Stomach smooth muscle (tissue), 2 donors: Measurements from ENCODE around the gene INVS.
A peak's percentile ranks its signal among the peaks of the same experiment; 100 is the strongest.
"Not testable (repeated sequence)": the region's sequence is repeated elsewhere in the genome, so short reads cannot be mapped to it uniquely, and the experiment has no call there.

Experiments
- H3K27ac ChIP-seq: one replicate; pipeline ENCODE4 v1.7.0; 2013; ENCODE audit warnings: mild to moderate bottlenecking, low read length, inconsistent platforms
- H3K27me3 ChIP-seq, 2 donors: one replicate each; pipeline ENCODE4 v1.7.0; 2013; ENCODE audit warnings: low read length in 2 of 2; ENCODE audit not compliant: insufficient read depth in 2 of 2, control insufficient read depth in 1 of 2
- H3K36me3 ChIP-seq, 2 donors: one replicate each; pipeline ENCODE4 v1.7.0; 2013; ENCODE audit warnings: low read length in 2 of 2; ENCODE audit not compliant: control insufficient read depth in 2 of 2, insufficient read depth in 2 of 2
- H3K4me1 ChIP-seq: one replicate; pipeline ENCODE4 v1.7.0; 2013; ENCODE audit warnings: low read length; ENCODE audit not compliant: control insufficient read depth, insufficient read depth
- H3K4me3 ChIP-seq, 2 donors: one replicate each; pipeline ENCODE4 v1.7.0; 2013; ENCODE audit warnings: low read length in 2 of 2
- H3K9ac ChIP-seq, 2 donors: one replicate each; pipeline ENCODE4 v1.7.0; 2013; ENCODE audit warnings: low read length in 2 of 2, mild to moderate bottlenecking in 1 of 2
- H3K9me3 ChIP-seq, 2 donors: one replicate each; pipeline ENCODE4 v1.7.0; 2013; ENCODE audit warnings: low read length in 2 of 2; ENCODE audit not compliant: control insufficient read depth in 2 of 2
- donor health status: healthy.
- donor health status: Pancreatic carcinoma.

The INVS gene

DNA sequence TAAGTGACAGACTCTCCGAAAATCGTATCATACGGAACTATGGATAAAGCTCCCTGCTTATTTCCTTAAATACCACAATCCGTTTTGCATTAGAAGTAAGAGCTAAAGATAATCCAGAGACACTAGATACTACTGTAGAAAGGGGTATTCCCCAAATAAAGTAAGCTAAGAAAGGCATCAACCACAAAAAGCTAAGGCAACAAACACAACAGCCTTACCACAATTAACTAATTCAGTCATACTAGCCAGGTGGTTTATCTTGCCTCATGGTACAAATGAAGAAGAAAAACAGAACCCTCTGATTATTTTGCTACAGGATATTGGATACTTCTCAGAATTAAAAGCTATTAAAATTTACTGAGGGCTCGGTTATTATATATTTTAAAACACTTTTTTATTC, 14.3 kb upstream of the INVS start:
- Histone ChIP-seq H3K4me1 (no peaks in the 10 kb centered on the region), H3K27me3 (no peaks in the 10 kb centered on the region), H3K9ac (no peak overlapping the region), H3K4me3 (no peak overlapping the region), H3K27ac (no peak overlapping the region), H3K36me3 (no peaks in the 10 kb centered on the region), H3K9me3 (no peaks in the 10 kb centered on the region)

DNA sequence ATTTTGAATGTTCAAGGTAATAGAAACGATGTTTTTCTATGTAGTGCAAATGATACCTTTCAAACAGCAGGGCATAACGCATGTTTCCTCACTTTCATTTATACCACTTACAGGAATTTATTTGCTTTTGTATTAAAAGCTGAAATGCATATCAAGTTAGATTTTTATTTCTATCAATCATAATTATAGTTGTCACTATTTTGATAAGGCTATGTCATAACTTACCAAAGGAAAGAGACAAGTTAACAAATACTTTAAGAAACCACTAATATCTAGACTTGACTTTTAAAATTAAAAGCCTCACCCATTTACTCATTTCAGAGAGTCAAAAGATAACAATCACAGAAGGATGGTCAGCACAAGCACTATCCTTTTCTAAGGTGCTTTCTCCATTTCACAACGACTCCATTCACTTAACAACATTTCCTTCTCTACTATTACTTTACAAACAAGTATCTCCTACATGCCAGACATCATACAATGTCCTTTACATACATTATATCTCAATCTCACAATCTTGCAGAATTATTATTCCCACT, 12.9 kb upstream of the INVS start:
- Histone ChIP-seq H3K4me1 (no peaks in the 10 kb centered on the region), H3K4me3 (no peak overlapping the region), H3K9ac (no peak overlapping the region)

DNA sequence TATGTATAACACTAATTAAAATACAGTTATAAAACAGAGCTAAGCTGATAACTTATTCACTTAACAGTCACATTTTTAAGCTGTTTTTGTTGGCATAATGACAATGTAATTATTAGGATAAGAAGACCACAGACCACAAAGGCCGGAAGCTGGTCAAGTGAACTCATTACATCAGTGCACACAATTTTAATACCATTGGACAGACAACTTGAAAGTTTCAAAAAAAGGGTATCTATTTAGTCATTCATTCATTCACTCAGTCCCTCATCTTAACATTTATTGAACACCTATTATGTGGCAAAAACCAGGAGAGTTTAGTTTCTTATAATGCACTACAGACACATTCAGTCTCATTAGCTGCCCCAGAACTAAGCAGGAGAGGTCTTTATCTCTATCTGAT, 11.8 kb upstream of the INVS start:
- Histone ChIP-seq H3K27me3 (no peaks in the 10 kb centered on the region), H3K4me3 (no peak overlapping the region), H3K4me1 (no peaks in the 10 kb centered on the region), H3K27ac (no peak overlapping the region), H3K36me3 (no peaks in the 10 kb centered on the region), H3K9ac (no peak overlapping the region), H3K9me3 (no peaks in the 10 kb centered on the region)

More for the DNA sequence above, 12.9 kb upstream of the INVS start:
- Histone ChIP-seq H3K9me3 (no peaks in the 10 kb centered on the region), H3K36me3 (no peaks in the 10 kb centered on the region), H3K27ac (no peak overlapping the region), H3K27me3 (no peaks in the 10 kb centered on the region)

DNA sequence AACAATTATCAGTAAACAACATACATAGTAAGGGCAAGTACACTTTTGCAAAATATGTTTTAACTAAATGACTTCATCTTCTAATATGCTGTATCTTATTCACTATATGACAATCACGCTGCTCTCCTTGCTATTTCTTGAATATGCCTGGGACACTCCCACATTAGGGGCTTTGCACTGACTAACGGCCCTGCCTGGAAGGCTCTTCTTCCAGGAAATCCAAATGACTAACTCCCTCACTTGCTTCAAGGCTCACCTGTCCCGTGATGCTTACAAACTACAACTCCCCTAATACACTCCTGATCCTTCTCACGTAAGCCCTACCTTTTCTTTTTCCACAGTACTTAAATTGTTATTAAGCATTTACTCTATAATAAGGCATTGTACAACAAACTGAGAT, 10.8 kb upstream of the INVS start:
- no peak overlapping the region for H3K9ac ChIP-seq
- H3K4me3 ChIP-seq, result no peak overlapping the region
- H3K36me3 ChIP-seq, result no peaks in the 10 kb centered on the region
- no peaks in the 10 kb centered on the region for H3K9me3 ChIP-seq
- no peaks in the 10 kb centered on the region for H3K27me3 ChIP-seq
- no peak overlapping the region for H3K27ac ChIP-seq
- no peaks in the 10 kb centered on the region for H3K4me1 ChIP-seq

DNA sequence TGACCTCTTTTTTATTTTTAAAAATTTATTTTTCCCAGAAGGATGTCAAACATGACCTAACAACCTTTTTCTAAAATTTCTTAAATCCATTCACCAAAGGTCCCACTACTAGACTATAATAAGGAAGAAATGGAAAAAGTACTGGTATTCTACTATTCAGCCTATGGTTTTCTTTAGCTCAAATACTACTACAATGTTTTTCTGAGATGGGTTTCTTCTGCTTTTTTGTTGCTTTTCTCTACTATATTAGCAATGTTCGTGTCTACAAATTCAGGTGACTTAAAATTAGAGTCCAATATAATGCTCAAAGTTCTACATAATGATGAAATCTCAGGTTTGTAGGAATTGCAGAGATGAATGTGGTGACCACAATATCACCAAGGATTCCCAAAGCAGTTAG, 8.2 kb upstream of the INVS start:
- H3K9ac ChIP-seq, result no peak overlapping the region
- no peaks in the 10 kb centered on the region for H3K27me3 ChIP-seq
- H3K27ac ChIP-seq, result no peak overlapping the region
- H3K9me3 ChIP-seq, result no peaks in the 10 kb centered on the region
- no peaks in the 10 kb centered on the region for H3K36me3 ChIP-seq
- no peak overlapping the region for H3K4me3 ChIP-seq
- no peaks in the 10 kb centered on the region for H3K4me1 ChIP-seq

DNA sequence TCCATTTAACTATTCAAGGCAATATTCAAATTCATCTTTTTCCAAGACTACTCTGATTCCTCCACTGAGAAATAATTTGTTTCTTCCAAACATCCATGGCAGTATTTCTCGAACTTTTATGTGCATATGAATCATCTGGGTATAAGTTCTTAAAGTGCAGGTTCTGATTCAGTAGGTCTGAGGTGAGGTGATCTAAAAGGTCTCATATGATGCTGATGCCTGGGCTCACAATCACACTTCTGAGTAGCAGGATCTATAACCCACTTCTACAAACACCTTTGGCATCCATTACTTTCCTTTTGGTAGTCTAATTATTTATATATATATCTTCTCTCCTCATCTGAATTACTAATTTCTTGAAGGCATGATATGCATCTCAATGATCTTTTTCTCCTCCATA, 7.4 kb upstream of the INVS start:
- Histone ChIP-seq H3K9ac (no peak overlapping the region), H3K27me3 (no peaks in the 10 kb centered on the region), H3K4me3 (no peak overlapping the region), H3K36me3 (no peaks in the 10 kb centered on the region), H3K9me3 (no peaks in the 10 kb centered on the region), H3K4me1 (no peaks in the 10 kb centered on the region), H3K27ac (no peak overlapping the region)

DNA sequence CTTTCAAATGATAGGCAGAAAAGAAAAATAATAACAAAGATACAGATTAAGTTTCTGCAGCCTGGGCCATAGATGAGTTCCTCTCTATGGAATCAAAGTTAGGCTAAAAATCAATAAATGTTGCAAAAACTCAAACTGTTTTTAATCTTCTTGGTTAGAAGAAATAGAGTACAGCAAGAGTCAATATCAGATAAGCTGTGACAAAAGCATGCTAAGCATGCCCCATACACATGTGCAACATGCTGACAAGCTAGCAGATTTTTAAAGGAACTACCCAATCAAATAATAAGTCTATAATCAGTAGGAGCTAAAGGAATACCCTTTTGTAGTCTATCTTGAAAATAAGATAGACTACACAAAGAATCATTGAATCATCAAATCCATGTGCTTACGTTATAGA, 7.0 kb upstream of the INVS start:
- Histone ChIP-seq H3K27me3 (no peaks in the 10 kb centered on the region), H3K36me3 (no peaks in the 10 kb centered on the region), H3K4me3 (no peak overlapping the region), H3K9me3 (no peaks in the 10 kb centered on the region), H3K9ac (no peak overlapping the region), H3K27ac (no peak overlapping the region), H3K4me1 (no peaks in the 10 kb centered on the region)

DNA sequence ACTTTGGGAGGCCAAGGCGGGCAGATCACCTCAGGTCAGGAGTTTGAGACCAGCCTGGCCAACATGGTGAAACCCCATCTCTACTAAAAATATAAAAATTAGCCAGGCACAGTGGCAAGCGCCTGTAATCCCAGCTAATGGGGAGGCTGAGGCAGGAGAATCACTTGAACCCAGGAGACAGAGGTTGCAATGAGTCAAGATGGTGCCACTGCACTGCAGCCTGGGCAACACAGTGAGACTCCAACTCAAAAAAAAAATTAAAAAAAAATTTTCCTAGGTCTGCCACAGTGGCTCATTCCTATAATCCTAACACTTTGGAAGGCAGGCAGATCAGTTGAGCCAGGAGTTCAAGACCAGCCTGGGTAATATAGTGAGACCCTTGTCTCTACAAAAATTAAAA, 4.6 kb upstream of the INVS start:
- not testable (repeated sequence) for H3K36me3 ChIP-seq, H3K9me3 ChIP-seq, H3K27me3 ChIP-seq, H3K27ac ChIP-seq, H3K9ac ChIP-seq, H3K4me3 ChIP-seq
- H3K4me1 ChIP-seq, result peaks cover 11% of the 10 kb centered on the region

DNA sequence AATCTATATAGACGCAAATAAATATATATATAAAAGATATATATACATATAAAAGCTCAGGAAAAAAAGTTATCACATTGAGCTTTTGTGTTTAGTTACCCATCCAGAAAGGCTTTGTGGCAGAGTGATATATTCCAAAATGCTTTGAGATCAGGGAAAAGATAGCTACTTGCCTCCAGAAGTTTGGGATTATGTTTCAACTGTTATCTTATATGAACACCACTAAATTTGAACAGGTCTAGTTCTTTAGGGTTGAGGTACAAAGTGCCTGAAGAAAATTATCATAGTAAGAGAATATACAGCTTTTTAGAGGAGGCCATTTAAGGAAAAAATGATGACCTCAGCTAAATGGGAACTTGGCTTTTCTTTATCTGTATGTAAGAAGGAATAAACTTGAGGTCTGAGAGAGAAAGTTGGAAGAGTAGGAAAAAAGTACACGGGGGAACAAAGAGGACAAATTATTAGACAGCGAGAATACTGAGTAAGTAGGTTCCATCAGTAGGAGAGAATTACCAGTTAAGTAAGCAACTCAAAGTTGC, 2.6 kb upstream of the INVS start:
- no peaks in the 10 kb centered on the region for H3K27me3 ChIP-seq
- H3K4me3 ChIP-seq, result no peak overlapping the region
- H3K9me3 ChIP-seq, result no peaks in the 10 kb centered on the region
- H3K36me3 ChIP-seq, result peaks cover 0 to 2% of the 10 kb centered on the region in 2 donors
- peaks cover 19% of the 10 kb centered on the region for H3K4me1 ChIP-seq
- no peak overlapping the region for H3K27ac ChIP-seq
- H3K9ac ChIP-seq, result no peak overlapping the region

DNA sequence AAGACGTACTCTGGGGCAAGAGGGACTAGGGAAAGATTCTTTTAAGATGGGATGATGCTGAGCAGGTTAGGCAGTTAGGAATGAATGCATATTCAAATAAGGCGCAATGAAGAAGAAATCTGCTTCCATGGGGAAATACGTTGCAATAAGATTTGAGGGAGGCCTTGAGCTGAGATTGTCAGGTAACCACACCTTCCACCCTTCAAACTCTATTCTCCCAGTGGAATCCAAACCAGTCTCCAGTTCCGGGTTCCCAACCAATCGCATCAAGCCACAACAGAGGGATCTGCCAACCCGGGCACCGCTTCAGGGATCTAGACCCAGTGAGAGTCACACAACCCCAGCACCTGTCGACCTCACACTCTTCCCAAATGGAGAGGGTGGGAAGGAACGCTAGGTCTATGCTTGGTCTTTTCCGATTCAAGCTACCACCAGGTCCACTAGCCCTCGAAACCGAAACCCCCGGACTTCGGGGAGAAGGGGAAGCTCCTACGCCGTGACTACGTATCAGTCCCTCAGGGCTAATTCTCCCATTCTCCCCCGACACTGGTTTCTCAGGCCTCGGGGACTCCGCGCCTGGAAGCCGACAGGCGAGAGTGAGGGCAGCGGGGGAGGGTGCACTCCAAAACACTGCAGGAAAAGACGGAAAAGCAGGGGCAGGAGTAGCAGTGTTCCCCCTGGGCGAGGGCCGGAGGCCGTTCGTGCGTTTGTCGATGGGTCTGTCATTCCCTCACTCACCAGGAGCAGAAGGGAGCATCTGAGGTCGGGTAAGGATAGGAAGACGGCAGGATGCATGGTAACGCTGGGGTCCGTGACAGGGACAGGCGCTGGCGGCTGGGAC, 777 bp upstream of the INVS start:
- no peaks in the 10 kb centered on the region for H3K9me3 ChIP-seq
- peaks cover 0 to 2% of the 10 kb centered on the region in 2 donors for H3K36me3 ChIP-seq
- H3K4me1 ChIP-seq, result peaks cover 19% of the 10 kb centered on the region
- H3K27me3 ChIP-seq, result no peaks in the 10 kb centered on the region
- H3K27ac ChIP-seq, result peak overlapping the region; percentile 84
- peak overlapping the region; percentile 86 to 98 for H3K9ac ChIP-seq
- peak overlapping the region; percentile 85 to 100 for H3K4me3 ChIP-seq

DNA sequence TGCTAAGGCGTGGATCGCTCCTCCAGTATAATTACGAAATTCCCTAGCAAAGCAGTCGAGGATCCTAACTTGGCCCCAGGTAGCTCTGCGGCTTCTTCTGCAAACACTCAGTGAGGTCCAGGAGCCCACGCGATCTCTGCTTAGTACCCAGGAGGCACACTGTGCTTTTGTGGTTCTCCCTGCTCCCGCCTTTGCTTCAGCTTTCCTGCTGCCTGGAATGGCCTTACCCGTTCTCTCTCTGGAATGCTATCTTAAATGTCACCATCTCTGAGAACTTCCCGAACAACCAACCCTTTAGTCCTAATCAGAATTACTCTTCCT, 639 bp downstream of the INVS start:
- peak overlapping the region; percentile 91 to 100 for H3K4me3 ChIP-seq
- peak overlapping the region; percentile 84 for H3K27ac ChIP-seq
- no peaks in the 10 kb centered on the region for H3K9me3 ChIP-seq
- H3K36me3 ChIP-seq, result peaks cover 8 to 9% of the 10 kb centered on the region in 2 donors
- peaks cover 19% of the 10 kb centered on the region for H3K4me1 ChIP-seq
- no peaks in the 10 kb centered on the region for H3K27me3 ChIP-seq
- H3K9ac ChIP-seq, result peak overlapping the region; percentile 74 to 85
